Stimulated activated CD4-positive, alpha-beta T cell treated with anti-CD3 and anti-CD28 coated beads, Interleukin-1b, Interleukin-23, amount 100 ng/mL, for 4 hours (primary cell): ENCODE measurements around the gene SEC31A.
A peak's percentile ranks its signal among the peaks of the same experiment; 100 is the strongest.
"Not testable (repeated sequence)": the region's sequence is repeated elsewhere in the genome, so short reads cannot be mapped to it uniquely, and the experiment has no call there.

Experiments used
- DNase-seq, 2 donors: peaks; one replicate each; pipeline ENCODE4 v3.0.0-alpha.2; 2020; ENCODE audit warnings: low read depth in 2 of 2

The SEC31A gene, protein sequence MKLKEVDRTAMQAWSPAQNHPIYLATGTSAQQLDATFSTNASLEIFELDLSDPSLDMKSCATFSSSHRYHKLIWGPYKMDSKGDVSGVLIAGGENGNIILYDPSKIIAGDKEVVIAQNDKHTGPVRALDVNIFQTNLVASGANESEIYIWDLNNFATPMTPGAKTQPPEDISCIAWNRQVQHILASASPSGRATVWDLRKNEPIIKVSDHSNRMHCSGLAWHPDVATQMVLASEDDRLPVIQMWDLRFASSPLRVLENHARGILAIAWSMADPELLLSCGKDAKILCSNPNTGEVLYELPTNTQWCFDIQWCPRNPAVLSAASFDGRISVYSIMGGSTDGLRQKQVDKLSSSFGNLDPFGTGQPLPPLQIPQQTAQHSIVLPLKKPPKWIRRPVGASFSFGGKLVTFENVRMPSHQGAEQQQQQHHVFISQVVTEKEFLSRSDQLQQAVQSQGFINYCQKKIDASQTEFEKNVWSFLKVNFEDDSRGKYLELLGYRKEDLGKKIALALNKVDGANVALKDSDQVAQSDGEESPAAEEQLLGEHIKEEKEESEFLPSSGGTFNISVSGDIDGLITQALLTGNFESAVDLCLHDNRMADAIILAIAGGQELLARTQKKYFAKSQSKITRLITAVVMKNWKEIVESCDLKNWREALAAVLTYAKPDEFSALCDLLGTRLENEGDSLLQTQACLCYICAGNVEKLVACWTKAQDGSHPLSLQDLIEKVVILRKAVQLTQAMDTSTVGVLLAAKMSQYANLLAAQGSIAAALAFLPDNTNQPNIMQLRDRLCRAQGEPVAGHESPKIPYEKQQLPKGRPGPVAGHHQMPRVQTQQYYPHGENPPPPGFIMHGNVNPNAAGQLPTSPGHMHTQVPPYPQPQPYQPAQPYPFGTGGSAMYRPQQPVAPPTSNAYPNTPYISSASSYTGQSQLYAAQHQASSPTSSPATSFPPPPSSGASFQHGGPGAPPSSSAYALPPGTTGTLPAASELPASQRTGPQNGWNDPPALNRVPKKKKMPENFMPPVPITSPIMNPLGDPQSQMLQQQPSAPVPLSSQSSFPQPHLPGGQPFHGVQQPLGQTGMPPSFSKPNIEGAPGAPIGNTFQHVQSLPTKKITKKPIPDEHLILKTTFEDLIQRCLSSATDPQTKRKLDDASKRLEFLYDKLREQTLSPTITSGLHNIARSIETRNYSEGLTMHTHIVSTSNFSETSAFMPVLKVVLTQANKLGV

DNA sequence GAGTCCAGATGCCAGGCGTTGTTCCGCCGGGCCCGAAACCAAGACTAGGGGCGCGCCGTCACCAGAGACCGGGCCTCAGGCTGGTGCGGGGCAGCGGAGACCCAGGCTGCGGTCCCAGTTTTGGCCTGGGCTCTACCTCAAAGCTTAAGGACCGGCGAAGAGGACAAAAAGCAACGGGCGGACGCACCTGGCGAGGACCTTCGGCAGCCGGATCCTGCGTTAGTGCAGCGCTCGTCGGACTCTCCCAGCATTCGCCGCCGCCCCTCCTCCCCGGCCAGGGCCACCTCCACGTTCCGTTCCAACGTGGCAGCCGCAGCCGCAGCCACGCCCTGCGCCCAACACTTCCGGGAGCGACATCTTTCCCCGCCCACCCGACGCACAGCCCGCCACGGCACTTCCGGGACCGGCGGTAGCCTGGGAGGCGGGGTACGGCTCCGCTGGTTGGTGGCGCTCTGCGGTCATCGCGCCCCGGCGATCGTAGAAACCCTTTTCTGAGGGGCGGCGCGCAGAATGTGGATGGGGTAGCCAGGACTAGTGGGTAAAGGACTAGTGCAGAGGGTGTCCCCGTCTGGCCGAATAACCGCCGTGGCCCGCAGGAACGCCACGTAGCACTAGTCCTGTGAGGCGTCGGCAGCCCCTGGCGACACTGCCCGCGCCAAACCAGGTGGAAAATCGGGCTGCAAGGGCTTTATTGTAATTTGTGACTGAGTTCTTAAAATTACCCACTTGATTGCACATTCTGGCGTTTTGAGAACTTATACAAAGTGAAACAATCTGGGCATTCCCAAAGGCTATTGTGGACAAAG lies at the start of gene SEC31A:
SEC31A (minus strand) TSS at position 253 of the 806 bp plus-strand sequence. CDS start 9,217 bp downstream, outside the sequence.
- peak; percentile 93 to 94 for DNase-seq

DNA sequence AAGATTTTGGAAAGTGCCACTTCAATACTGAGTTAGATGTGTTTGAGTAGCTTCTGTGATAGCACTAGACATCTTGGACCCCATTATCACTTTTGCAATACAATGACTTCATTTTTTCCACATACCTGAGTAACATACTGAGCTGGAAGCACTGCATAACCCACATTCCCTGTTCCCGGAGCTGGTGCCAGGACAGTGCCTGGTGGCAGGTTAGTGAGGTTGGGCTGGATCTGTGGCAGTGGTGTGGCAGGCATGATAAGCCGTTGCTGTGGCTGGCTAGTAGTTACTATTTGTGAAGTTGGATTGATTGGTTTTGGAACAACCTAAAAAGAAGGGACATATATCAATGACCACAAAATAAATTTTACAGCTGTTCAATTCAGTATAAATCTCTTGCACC lies 48.5 kb upstream of the SEC31A start:
- DNase-seq: no peak

DNA sequence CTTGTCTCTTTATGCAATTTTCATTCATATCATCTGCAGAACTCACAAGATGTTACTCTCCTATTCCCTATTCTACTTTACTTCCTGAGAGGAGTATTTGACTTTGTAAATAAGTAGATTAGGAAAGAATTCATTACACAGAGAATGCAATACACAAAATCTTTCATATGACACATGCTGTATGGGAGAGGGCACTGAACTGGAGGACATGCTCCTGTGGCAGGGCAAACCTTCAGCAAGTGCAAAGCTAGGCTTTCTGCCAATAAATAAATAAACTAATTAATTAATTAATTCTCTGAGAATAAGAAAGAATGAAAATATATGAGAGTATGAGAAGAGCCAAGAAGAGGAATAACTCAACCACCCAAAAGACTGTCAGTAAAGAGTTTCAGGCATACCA lies 43.5 kb upstream of the SEC31A start:
- no peak for DNase-seq

DNA sequence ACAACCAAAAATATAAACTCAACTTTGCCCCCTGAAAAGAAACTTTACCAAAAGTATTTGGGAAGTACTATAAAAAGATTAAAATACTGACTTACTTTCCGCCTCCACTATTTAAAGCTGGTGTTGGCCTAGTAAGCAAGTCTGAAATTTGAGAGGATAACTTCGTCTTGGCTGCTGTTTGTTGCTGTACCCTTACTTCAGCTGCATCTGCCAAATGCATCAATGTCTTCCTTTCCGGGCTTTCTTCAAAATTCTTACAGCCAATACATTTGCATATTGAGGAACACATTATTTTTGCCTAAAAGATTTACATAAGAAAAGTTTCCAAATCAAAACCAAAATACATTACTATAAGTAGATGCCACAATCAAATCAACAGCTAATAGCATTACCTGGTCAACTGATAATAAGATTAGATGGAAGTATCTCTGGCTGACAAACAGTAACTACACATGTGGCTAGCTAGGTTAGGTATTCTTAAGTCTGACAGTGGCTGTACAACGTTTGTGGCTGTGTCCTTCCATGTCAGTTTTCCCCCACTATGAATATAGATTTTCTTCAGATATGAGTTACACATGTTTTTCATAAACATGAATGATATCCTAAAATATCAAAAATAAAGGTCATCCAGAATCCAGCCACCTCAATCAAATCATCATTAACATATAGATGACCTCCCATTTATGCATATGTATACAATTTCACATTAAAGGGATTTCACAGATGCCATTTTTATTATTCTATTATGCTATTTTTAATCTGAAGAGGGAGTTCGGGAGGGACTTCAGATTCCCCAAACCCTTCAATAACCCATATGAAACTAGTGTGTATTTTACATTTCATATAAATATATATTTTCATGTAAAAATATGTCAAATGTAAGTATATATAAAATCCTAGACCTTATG lies 40.1 kb upstream of the SEC31A start:
- DNase-seq: no peak

DNA sequence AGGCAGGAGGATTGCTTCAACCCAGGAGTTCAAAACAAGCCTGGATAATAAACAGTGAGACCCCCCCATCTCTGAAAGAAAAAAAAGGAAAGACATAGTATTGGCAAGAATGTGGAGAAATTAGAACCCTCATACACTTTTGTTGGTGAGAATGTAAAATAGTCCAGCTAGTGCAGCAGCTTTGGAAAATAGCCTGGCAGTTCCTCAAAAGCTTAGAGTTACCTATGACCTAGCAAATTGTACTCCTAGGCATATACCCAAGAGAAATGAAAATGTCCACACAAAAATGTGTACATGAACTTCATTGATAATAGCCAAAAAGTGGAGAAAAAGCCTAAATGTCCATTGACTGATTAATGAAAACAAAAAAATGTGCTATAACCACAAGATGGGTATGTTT lies 30.8 kb upstream of the SEC31A start:
- DNase-seq: no peak

DNA sequence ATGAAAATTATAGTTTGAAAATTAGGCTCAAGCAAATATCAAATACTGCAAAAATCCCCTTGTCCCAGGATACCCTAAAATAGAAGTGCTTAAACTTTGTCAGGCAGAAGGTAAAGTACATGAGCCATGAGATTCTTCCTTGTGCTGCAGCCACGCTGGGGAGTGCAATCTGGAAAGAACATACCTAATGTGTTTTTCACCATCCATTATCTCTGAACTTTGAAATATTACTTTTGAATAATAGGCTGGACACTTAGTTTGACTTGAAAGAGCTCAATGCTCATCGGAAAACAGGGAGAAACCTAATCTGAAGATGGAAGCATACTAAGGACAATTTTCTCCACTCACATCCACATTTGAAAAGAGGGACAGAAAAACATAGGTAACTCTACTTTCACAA lies 28.4 kb upstream of the SEC31A start:
- DNase-seq: no peak

DNA sequence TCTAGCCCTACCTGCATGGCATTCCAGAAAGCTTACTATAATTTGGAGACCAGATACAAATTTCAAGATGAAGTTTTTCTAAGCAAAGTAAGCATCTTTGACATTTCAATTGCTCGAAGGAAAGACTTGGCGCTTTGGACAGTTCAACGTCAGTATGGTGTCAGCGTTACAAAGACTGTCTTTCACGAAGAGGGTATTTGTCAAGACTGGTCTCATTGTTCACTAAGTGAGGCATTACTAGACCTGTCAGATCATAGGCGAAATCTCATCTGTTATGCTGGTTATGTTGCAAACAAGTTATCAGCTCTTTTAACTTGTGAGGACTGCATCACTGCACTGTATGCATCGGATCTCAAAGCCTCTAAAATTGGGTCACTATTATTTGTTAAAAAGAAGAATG lies 27.1 kb upstream of the SEC31A start:
- no peak for DNase-seq

DNA sequence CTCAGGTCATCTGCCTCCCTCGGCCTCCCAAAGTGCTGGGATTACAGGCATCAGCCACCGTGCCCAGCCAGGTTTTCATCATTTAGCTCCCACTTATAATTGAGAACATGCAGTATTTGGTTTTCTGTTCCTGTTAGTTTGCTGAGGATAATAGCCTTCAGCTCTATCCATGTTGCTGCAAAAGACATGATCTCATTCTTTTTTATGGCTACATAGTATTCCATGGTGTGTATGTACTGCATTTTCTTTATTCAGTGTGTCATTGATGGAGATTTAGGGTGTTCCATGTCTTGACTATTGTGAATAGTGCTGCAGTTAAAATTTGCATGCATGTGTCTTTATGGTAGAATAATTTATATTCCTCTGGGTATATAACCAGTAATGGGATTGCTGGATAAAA lies 23.0 kb upstream of the SEC31A start:
- DNase-seq: not testable (repeated sequence)

DNA sequence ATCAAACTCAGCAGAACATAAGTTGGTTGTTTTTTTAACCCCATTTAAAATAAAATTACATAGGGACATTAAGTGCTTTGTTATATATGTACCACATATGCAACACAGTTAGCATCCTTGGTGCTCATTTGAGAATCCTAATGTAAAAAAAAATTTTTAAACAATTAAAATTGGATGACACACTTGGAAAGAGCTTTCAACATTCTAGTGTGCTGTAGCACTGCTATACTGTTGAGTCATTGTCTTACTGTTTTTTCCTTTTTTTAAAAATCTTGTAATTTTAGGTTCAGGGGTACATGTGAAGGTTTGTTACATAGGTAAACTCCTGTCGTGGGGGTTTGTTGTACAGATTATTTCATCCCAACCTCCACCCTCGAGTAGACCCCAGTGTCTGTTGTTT lies 22.4 kb upstream of the SEC31A start:
- no peak for DNase-seq

DNA sequence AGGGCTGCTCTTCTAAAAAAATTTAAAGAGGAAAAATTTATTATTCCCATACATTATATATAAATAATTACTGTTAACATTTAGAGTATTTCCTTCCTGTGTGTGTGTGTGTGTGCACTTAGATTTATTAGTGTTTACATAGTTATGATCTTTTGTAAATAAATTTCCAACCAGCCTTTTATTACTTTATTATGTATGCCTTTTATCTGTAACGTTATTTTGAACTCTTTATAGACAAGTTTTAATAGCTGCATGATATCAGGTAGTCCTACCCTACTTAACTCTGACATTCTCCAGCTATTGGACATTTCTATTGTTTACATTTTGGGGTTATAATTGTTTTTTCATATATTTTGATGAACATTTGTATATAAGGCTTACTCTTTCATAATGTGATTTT lies 18.4 kb upstream of the SEC31A start:
- DNase-seq: no peak

DNA sequence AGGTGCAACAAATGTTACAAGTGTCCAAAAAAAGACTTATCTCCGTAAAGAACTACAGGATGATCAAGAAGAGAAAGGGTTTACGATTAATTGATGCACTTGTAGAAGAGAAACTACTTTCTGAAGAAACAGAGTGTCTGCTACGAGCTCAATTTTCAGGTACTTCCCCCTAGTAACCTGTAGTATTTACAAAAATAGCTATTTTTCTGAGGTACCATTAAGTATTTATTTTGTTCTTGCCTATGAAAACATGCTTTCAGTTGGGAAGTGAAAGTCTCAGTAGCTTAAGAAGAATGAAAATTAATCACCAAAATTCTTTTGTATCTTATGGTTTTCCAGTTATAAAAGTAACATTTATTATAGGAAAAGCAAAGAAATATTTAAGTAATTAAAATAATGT lies 15.5 kb upstream of the SEC31A start:
- DNase-seq: no peak

DNA sequence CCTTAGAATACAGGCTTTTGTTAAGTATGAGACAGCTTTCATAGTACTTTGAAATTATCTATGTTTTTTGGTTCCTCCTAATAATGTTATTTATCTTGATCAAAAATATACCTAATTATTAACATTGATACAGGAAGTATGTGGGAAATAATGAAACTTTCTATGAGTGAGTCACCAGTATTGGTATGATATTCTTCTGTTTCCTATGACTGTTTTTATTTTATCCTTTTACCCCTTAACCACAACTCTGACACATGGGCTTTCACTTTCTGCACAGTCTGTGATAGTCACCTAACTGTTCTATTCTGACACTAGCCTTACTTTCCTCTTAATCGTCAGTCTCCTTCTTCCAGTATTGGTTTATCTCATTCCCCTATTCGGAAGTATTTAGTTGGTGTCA lies 14.3 kb upstream of the SEC31A start:
- DNase-seq: peak in 1 of 2 donors; percentile 17

DNA sequence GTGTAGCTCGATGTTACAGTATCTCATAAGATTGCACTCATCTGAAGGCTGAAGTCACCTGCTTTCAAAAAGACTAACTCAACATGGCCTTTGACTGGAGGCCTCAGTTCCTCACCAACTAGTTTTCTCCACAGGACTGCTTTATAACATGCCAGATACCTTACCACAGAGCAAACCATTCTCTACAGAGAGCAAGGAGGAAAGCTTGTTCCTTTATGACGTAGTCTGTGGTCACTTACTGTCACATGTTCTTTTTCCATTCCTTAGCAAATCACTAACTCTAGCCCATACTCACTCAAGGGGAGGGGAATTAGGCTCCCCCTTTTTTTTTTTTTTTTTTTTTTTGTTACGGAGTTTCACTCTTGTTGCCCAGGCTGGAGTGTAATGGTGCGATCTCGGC lies 12.8 kb upstream of the SEC31A start:
- DNase-seq: no peak

DNA sequence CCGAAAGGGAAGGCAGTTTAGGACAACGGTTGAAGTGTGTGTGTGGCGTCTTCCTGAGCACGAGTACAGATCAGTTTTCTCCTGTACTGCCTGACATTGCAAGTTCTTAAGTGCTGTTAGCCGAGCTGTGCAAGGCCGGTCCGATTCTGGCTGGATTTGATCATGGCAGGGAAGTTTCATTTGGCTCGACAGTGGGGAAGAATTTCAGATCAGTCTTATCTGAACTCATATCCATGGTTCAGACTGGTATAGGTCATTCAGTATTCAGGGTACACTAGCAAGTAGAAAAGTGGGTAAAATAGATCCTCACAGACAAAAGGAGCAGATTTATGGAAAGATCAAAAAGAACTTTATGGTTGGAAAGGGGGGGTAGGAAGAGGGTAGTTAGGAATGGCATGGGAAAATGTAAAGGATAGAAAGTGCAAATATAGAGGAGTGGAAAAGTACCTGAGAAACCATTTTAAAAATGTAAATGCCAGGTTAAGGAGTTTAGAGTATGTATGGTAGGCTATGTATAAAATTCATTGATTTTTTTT lies 10.3 kb upstream of the SEC31A start:
- DNase-seq: no peak

DNA sequence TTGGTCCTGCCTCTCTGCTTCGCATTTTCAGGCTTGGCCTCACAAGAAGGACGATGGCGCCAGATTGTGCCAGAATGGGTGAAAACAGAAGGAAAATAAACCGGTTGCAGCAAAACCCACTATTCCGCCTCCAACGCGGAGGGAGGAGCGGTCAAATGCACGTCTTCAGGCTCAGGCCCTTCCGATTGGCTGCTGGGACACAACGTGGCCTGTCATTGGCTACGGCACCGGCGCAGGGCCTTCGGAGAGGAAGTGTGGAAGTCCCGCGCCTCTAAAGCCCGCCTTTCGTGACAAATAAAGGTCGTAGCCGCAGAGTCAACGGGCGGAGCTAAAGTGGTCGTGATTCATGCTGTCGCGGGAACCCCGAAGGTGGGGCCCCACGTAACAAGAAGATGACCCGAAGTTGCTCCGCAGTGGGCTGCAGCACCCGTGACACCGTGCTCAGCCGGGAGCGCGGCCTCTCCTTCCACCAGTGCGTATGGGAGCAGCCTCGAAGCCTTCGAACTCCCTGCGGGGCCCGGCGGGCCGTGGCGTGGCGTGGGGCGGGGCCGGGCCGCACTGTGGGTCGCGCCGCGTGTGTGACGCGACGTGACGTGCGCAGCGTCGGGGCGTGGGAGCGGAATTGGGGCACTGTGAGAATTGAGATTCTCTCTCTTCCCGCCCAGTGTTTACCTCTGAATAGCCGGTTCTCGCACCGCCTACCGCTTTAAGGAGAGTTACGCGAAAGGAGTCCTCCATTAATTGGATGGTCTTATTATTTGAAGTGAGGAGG lies 9.6 kb upstream of the SEC31A start, which contains the start of gene THAP9:
THAP9 (plus strand) TSS at position 325 of the 772 bp plus-strand sequence; CDS start at position 393, 68 bp downstream.
- DNase-seq: peak; percentile 86 to 92

DNA sequence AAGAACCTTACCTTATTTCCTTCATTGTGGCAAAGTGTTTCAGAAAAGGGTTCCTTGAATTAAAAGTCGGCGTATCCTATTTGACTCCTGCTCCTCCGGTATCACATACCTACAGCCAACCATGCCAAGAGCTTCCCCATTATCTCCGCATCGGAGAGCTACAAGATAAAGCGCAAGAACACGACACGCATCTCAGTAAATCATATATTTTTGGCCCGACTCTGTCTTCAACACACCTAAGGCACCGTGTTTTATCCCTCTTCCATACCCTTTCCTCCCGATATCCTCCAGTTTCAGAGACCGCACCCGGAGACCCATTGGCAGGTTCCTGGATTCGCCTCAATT lies 9.1 kb upstream of the SEC31A start:
- DNase-seq: no peak

DNA sequence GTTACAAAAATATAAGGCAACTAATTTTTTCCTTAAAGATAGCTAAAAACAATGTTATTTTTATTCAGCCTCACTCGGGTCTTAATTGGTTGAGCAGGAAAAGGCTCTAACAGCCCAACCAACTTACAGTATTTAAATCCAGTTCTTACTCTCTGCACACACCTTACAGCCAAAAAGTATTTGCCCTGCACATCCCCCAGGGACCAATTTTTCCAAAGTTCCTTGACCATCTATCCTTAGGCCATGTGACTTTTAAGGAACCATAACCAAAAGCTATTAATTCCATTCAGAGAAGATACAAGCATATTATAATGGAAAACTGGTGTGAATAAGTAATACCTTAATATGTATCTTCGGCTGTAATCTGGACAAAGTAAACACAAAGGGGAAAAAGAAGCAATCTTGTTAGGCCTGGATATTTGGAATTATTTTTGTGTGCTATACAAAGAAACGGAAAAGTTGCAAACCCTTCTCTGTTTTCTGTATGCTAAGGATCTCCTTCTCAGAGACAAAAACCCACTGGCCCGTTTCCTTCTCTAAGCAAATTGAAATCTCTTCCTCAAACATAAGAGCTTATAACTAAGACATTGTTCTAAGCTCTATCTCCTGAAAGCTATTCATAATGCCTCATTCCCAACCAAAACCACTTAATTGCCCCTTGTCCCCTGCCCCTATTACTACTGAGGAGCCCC lies 8.6 kb upstream of the SEC31A start:
- DNase-seq: no peak
